ENCODE measurements around the gene NUDT4B. TPM values are rescaled to one million over a fixed set of nuclear protein-coding genes. Genes with fewer than 3 reads are reported as not detected.
"Not testable (repeated sequence)": the region's sequence is repeated elsewhere in the genome, so short reads cannot be mapped to it uniquely, and the experiment has no call there.

The NUDT4B gene
- 10 to 100 TPM in 2 of 3 donors, 1 to 10 TPM in 1; 7.9 to 47.5 (median 40.0) TPM for total RNA-seq

- intact Hi-C loops (cut with DNase I; ENCODE audit: low total_unique reads); H3K4me1 ChIP-seq; H3K4me3 ChIP-seq; DNase-seq (ENCODE audit: low spot score in 2 of 2); H3K27ac ChIP-seq; H3K9me3 ChIP-seq; H3K36me3 ChIP-seq; H3K27me3 ChIP-seq: not testable (repeated sequence)
Observed at GRCh38 chr1:148748563-148749334, at the start of gene NUDT4B. Gene NUDT4B, plus strand, starts transcription at chr1:148748774. Its CDS starts 179 bp downstream, at chr1:148748953.

GRCh38 chr1:148699357-148699756, 49.2 kb upstream of the NUDT4B start:
- H3K4me3 ChIP-seq; H3K4me1 ChIP-seq; intact Hi-C loops (cut with DNase I; ENCODE audit: low total_unique reads); H3K27me3 ChIP-seq; H3K27ac ChIP-seq; H3K9me3 ChIP-seq; DNase-seq (ENCODE audit: low spot score in 2 of 2); H3K36me3 ChIP-seq: not testable (repeated sequence)

- intact Hi-C loops (cut with DNase I; ENCODE audit: low total_unique reads) = not testable (repeated sequence)
Observed at GRCh38 chr1:148702242-148702641, 46.3 kb upstream of the NUDT4B start.

GRCh38 chr1:148703973-148704591, 44.5 kb upstream of the NUDT4B start:
- H3K4me1 ChIP-seq; DNase-seq (ENCODE audit: low spot score in 2 of 2); intact Hi-C loops (cut with DNase I; ENCODE audit: low total_unique reads); H3K4me3 ChIP-seq; H3K36me3 ChIP-seq; H3K9me3 ChIP-seq; H3K27me3 ChIP-seq; H3K27ac ChIP-seq: not testable (repeated sequence)

More at GRCh38 chr1:148702242-148702641, 46.3 kb upstream of the NUDT4B start:
- not testable (repeated sequence) for H3K27me3 ChIP-seq; DNase-seq (ENCODE audit: low spot score in 2 of 2); H3K36me3 ChIP-seq; H3K4me3 ChIP-seq; H3K4me1 ChIP-seq; H3K9me3 ChIP-seq; H3K27ac ChIP-seq

GRCh38 chr1:148705316-148705948, 43.1 kb upstream of the NUDT4B start:
- H3K27me3 ChIP-seq; intact Hi-C loops (cut with DNase I; ENCODE audit: low total_unique reads); H3K4me3 ChIP-seq; H3K27ac ChIP-seq; H3K9me3 ChIP-seq; H3K4me1 ChIP-seq; H3K36me3 ChIP-seq; DNase-seq (ENCODE audit: low spot score in 2 of 2): not testable (repeated sequence)

GRCh38 chr1:148708779-148709333, 39.7 kb upstream of the NUDT4B start:
- H3K36me3 ChIP-seq; H3K27me3 ChIP-seq; DNase-seq (ENCODE audit: low spot score in 2 of 2); H3K4me3 ChIP-seq; H3K9me3 ChIP-seq; H3K4me1 ChIP-seq; H3K27ac ChIP-seq; intact Hi-C loops (cut with DNase I; ENCODE audit: low total_unique reads): not testable (repeated sequence)

GRCh38 chr1:148710772-148711523, 37.6 kb upstream of the NUDT4B start:
- H3K4me3 ChIP-seq; DNase-seq (ENCODE audit: low spot score in 2 of 2); H3K27ac ChIP-seq; H3K9me3 ChIP-seq; H3K36me3 ChIP-seq; H3K27me3 ChIP-seq; H3K4me1 ChIP-seq; intact Hi-C loops (cut with DNase I; ENCODE audit: low total_unique reads): not testable (repeated sequence)

- intact Hi-C loops (cut with DNase I; ENCODE audit: low total_unique reads); H3K9me3 ChIP-seq; H3K4me3 ChIP-seq; DNase-seq (ENCODE audit: low spot score in 2 of 2); H3K36me3 ChIP-seq; H3K4me1 ChIP-seq; H3K27ac ChIP-seq; H3K27me3 ChIP-seq: not testable (repeated sequence)
Observed at GRCh38 chr1:148712353-148712752, 36.2 kb upstream of the NUDT4B start.

GRCh38 chr1:148715518-148715917, 33.1 kb upstream of the NUDT4B start:
- H3K4me3 ChIP-seq; intact Hi-C loops (cut with DNase I; ENCODE audit: low total_unique reads); H3K27ac ChIP-seq; H3K27me3 ChIP-seq; H3K4me1 ChIP-seq; H3K36me3 ChIP-seq; H3K9me3 ChIP-seq; DNase-seq (ENCODE audit: low spot score in 2 of 2): not testable (repeated sequence)

GRCh38 chr1:148716966-148717520, 31.5 kb upstream of the NUDT4B start:
- H3K4me3 ChIP-seq; DNase-seq (ENCODE audit: low spot score in 2 of 2); intact Hi-C loops (cut with DNase I; ENCODE audit: low total_unique reads); H3K27ac ChIP-seq; H3K36me3 ChIP-seq; H3K9me3 ChIP-seq; H3K27me3 ChIP-seq; H3K4me1 ChIP-seq: not testable (repeated sequence)

- H3K9me3 ChIP-seq; H3K4me3 ChIP-seq; H3K4me1 ChIP-seq; H3K36me3 ChIP-seq; DNase-seq (ENCODE audit: low spot score in 2 of 2); H3K27ac ChIP-seq; H3K27me3 ChIP-seq; intact Hi-C loops (cut with DNase I; ENCODE audit: low total_unique reads): not testable (repeated sequence)
Observed at GRCh38 chr1:148720918-148721317, 27.7 kb upstream of the NUDT4B start.

- DNase-seq (ENCODE audit: low spot score in 2 of 2); H3K27ac ChIP-seq; H3K9me3 ChIP-seq; H3K4me3 ChIP-seq; H3K36me3 ChIP-seq; intact Hi-C loops (cut with DNase I; ENCODE audit: low total_unique reads); H3K4me1 ChIP-seq; H3K27me3 ChIP-seq: not testable (repeated sequence)
Observed at GRCh38 chr1:148722758-148723157, 25.8 kb upstream of the NUDT4B start.

All from breast epithelium (tissue), 4 donors.